Stimulated activated CD4-positive, alpha-beta T cell treated with anti-CD3 and anti-CD28 coated beads, TNF-alpha, amount 100 ng/mL, for 48 hours (primary cell): ENCODE measurements around the gene ZBTB46.
"Not testable (repeated sequence)": the region's sequence is repeated elsewhere in the genome, so short reads cannot be mapped to it uniquely, and the experiment has no call there.

Experiments used
- DNase-seq, 3 donors: peaks; one replicate each; pipeline ENCODE4 v3.0.0-alpha.2; 2020; ENCODE audit warnings: low read depth in 3 of 3

Gene ZBTB46, protein sequence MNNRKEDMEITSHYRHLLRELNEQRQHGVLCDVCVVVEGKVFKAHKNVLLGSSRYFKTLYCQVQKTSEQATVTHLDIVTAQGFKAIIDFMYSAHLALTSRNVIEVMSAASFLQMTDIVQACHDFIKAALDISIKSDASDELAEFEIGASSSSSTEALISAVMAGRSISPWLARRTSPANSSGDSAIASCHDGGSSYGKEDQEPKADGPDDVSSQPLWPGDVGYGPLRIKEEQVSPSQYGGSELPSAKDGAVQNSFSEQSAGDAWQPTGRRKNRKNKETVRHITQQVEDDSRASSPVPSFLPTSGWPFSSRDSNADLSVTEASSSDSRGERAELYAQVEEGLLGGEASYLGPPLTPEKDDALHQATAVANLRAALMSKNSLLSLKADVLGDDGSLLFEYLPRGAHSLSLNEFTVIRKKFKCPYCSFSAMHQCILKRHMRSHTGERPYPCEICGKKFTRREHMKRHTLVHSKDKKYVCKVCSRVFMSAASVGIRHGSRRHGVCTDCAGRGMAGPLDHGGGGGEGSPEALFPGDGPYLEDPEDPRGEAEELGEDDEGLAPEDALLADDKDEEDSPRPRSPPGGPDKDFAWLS

DNA sequence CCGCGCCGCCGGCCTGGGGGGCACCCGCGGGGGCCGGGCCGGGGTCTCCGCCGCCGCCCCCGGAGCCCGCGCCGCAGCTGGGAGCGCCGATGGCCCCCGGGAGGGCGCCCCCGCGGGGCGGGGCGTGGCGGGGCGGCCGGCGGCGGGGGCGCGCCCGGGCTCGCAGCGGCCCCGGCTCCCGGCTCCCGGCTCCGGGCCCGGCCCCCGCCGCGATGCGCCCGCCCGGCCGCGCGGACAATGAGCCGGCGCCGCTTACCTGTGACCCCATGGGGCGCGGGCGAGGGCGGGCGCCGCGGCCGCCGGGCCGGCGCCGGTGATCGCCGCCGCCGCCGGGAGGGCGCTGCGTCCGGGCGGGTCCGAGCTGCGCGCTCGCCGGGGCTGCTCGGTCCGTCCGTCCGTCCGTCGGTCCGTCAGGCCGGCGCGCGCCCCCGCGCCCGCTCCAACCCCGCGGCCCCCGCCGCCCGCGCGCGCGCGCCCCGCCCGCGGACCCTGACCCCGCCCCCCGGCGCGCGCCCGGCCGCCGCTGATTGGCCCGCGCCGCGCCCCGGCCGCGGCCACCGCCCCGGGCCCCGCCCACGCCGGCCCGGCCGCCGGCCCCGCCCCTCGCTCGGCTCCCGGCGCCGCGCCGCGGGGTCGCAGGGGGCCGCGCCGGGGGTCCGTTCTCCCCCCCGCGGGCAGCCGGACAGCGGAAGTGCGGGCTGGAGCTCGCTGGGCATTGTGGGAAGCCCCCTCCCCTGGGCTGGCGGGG lies at the start of gene ZBTB46:
ZBTB46 (minus strand) TSS at position 424 of the 748 bp plus-strand sequence. CDS start 40,507 bp downstream, outside the sequence.
- DNase-seq = no peak

DNA sequence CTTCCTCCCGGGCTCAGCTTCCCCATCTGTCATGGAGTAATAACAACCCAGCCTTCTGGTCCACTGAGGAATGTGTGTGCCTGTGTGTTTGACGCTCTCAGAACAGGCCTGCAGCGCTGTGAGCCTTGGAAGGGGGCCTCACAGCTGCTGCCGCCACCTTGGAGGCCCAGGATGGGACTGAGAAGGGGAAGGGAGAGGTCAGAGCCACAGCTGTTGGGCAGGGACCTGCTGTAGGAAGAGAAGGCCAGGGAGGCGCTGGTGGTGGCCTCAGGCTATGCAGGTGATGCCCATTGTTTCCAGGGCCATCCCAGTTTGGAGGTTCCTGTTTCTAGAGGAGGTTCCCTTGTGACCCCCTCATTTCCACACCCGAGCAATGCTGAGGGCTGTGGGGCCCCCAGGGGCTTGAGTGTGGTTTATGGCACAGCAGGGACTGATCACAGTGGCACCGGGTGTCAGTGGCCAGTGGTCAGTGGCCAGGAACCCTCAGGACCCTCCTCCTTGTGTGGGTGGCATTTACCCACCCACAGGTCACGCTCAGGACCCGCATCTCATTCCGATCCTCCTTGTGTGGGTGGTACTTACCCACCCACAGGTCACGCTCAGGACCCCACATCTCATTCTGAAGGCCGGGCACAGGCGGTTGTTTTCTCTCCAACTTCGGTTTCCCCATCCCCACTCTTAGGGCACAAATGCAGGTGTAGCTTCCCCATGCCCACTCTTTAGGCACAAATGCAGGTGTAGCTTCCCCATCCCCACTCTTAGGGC lies 48.0 kb upstream of the ZBTB46 start:
- no peak for DNase-seq

DNA sequence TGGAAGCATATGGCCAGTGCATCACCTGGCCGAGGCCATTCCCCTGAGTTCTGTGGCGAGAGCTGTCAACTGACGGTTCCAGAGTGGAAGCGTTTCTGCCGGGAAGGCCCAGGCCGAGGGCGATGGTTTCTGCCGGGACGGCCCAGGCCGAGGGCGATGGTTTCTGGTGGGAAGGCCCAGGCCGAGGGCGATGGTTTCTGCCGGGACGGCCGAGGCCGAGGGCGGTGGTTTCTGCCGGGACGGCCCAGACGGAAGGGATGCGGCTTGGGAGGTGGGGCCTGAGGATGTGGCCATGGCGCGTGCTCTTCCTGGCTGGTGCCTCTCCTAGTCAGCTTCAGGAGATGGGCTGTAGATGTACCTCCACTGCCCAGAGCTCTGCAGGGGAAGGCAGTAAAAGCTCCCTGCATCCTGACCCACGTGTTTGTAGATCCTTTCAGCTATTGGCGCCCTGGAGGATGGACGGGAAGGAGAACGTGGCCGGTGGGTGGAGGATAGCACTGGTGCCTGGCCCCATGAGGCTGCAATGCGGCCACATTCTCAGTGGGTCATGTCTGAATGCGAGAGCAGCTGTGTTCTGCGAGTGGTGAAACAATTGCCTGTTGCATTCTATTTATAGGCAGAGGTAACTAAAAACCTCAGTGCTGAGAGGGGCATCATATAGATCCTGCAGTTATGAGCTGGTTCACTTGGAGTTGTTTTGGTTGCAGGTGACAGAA lies 46.8 kb upstream of the ZBTB46 start:
- no peak for DNase-seq

DNA sequence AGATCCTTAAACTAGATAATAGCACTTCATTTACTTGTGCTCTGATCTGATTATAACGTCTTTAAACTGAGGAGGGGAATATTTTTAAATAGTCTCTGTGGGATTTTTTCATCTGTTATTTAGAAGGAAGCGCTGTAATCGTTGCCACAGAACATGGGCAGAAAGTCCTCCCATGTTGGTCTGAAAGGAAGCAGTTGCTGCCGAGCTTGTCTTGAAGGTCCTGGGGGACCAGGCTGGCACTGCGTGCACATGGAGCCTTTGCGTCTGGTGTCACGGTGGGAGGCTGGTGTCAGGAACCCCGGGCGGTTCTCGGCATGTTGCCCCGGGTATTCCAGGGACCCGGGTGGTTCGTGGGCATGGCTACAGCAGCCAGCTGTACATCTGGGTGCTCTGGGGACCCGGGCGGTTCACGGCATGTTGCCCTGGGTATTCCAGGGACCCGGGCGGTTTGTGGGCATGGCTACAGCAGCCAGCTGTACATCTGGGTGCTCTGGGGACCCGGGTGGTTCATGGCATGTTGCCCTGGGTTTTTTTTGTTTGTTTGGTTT lies 45.5 kb upstream of the ZBTB46 start:
- no peak for DNase-seq

DNA sequence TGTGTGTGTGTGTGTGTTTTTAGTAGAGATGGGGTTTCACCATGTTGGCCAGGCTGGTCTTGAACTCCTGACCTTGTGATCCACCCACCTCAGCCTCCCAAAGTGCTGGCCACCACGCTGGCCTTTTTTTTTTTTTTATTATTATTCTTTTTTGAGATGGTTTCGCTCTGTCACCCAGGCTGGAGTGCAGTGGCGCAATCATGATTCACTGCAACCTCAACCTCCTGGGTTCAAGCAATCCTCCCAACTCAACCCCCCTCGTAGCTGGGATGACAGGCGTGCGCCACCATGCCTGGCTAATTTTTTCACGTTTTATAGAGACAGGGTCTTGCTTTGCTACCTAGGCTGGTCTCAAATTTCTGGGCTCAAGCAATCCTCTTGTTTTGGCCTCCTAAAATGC lies 43.2 kb upstream of the ZBTB46 start:
- DNase-seq = not testable (repeated sequence)

DNA sequence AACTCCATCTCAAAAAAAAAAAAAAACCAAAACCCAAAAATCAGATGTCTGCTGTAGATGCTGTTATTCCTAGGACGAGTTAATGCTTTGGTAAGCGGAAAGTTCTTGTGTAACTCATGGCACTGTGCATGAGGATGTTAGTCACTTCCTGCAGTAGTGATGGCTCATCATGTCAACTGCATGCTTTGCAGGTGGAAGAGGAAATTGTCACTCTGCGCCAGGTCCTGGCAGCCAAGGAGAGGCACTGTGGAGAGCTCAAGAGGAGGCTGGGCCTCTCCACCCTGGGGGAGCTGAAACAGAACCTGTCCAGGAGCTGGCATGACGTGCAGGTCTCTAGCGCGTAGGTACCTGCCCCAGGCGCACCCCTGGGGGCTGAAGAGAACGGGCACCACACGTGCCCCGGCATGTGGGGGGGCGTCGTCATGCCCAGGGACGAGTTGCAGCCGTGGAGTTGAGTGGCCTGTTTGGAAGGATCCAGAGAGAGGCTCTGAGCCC lies 42.5 kb upstream of the ZBTB46 start:
- peak in 1 of 3 donors; percentile 51 for DNase-seq

DNA sequence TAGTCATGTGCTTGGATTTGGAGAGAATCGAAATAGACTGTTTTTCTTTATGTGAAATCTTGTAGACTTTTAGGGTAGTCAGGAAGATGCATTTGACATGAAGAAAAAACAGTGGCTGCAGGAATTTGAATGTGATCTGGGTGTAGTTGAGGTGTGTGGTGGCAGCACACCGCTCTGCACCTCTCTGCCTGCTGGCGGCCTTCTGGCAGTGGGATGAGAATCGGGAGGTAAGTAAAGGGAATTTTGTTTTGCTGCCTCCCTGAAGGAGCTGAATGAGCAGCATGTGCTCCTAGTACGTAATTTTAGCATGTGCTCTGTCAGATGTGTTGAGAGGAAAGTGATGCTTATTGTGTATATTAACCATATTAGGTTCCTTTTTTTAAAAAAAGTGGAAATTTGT lies 37.2 kb upstream of the ZBTB46 start:
- no peak for DNase-seq

DNA sequence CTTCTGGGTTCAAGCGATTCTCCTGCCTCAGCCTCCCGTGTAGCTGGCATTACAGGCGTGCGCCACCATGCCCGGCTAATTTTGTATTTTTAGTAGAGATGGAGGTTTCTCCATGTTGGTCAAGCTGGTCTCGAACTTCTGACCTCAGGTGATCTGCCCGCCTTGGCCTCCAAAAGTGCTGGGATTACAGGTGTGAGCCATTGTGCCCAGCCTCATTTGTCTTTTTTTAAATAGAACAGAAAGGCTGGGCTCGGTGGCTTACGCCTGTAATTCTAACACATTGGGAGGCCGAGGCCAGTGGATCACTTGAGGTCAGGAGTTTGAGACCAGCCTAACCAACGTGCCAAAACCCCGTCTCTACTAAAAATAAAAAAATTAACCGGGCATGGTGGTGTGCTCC lies 36.0 kb upstream of the ZBTB46 start:
- DNase-seq = not testable (repeated sequence)

DNA sequence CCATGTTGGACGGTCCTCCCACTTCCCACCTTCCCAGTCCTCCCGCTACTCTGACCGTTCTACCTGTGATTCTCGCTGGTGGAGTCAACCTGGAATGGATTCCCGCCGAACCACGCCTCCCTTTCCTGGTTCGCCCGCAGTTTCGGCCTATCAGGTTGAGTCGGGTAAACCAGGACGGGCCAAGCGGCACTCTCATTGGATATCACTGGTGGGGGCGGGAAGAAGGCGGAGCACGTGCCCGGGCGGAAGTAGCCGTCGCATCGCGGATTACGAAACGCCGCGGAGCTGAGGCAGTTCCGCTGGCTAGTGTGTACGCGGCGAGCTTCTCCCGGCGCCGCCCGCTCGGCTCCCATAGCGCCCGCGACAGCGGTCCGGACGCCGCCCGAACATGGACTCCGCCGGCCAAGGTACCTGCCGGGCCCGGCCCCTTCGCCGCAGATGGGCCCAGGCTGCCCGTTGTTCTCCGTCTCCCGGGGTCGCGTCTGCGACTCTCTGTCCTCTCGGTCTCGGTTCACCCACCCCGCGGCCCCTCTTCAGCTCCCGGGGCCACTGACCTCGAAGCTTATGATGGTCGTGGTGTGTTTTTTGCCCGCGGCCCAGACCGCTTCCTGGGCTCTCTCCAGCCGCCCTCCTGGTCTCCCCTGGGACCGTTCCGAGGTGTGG lies 34.0 kb upstream of the ZBTB46 start, which contains the start of gene TPD52L2:
TPD52L2 (plus strand) TSS at position 293 of the 663 bp plus-strand sequence; CDS start at position 389, 96 bp downstream.
- DNase-seq = peak; percentile 96 to 97 (median 97)

DNA sequence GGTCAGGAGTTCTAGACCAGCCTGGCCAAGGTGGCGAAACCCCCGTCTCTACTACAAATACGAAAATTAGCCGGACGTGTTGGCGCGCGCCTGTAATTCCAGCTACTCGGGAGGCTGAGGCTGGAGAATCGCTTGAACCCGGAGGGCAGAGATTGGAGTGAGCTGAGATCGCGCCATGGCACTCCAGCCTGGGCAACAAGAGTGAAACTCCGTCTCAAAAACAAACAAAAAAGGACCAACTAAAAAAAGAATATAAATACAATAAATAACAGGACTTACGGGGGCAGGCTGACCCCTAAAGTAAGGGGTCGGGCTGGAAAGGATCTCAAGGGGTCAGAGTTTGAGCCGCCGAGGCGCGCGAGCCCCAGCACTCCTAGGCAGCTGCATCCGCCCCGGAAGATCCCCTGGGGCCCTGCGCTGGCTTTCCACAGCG lies 33.5 kb upstream of the ZBTB46 start:
- no peak for DNase-seq

DNA sequence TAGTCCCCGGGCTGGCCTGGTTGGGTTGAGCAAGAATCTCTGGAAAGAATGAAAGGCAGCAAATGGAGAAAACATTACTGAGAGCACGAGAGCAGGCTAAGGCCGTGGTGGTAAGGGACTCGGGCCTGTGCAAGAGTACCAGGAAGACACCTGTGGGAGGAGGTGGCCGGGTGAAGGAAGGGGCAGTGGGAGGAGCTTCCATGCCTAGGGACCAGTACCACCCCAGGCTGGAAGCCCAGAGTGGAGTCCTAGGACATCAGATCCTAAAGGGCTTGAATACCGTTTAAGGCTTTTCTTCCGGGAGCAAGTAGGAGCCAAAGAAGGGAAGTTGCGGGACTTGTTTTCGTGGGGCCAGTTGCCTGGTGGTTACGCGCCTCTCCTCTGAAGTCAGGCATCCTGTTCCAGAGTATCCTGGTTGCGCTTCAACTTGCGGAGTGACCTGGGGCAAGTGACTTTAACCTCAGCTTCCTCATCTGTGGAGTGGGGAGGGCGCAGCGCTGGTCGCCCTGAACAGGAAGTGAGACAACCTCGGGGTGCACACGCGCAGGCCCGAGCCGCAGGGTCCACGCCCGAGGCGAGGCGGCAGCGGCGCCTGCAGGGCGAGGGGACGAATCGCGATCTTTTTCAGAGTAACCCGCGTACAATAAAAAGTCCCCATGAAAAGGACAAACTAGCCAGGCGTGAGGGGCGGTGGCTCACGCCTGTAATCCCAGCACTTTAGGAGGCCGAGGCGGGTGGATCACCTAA lies 32.9 kb upstream of the ZBTB46 start:
- DNase-seq = peak; percentile 55 to 66 (median 61)

DNA sequence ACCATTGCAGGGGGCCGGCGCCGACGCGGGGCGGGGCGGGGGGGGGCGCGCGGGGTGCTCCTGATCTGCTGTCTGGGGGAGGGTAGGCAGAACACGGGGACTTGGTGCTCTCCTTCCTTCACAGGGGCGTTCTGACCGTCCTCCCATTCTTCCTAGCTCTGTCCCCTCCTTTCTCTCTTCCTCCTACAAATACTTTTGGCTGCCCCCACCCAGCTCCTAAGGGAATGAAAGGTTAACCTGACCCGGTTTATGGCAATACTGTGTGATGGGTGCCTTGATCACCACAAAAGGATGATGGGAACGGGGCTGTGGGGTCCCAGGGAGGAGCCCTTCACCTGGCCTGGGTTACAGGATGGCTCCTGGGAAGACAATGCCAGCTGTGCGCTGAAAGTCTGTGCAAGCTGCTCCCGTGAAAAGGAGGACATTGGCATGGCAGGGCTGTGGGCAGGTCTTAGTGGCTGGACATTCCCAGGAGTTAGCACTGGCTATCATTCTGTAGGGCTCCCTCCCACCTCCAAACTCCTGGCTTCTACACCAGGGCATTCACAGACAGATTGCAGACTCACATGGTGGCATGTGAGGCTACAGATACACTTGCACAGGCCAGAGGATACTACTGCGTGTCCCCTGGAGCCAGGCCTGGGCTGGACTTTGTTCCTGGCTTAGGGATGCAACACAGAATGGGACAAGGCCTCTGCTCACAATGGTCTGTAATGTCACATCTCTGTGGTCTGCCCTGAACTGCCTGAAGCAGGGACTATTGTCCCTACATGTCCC lies 32.1 kb upstream of the ZBTB46 start:
- no peak for DNase-seq

DNA sequence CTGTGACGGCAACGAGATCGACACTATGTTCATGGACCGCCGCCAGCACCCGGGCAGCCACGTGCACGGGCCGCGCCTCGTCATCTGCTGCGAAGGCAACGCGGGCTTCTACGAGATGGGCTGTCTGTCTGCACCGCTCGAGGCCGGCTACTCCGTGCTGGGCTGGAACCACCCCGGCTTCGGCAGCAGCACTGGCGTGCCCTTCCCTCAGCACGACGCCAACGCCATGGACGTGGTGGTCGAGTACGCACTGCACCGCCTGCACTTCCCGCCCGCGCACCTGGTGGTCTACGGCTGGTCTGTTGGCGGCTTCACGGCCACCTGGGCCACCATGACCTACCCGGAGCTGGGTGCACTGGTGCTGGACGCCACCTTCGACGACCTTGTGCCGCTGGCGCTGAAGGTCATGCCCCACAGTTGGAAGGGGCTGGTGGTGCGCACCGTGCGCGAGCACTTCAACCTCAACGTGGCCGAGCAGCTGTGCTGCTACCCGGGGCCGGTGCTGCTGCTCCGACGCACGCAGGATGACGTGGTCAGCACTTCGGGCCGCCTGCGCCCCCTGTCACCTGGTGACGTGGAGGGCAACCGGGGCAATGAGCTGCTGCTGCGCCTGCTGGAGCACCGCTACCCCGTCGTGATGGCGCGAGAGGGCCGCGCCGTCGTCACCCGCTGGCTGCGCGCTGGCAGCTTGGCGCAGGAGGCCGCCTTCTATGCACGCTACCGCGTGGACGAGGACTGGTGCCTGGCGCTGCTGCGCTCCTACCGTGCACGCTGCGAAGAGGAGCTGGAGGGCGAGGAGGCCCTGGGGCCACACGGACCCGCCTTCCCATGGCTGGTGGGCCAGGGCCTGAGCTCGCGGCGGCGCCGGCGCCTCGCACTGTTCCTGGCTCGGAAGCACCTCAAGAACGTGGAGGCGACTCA lies 31.2 kb upstream of the ZBTB46 start:
- DNase-seq = no peak

DNA sequence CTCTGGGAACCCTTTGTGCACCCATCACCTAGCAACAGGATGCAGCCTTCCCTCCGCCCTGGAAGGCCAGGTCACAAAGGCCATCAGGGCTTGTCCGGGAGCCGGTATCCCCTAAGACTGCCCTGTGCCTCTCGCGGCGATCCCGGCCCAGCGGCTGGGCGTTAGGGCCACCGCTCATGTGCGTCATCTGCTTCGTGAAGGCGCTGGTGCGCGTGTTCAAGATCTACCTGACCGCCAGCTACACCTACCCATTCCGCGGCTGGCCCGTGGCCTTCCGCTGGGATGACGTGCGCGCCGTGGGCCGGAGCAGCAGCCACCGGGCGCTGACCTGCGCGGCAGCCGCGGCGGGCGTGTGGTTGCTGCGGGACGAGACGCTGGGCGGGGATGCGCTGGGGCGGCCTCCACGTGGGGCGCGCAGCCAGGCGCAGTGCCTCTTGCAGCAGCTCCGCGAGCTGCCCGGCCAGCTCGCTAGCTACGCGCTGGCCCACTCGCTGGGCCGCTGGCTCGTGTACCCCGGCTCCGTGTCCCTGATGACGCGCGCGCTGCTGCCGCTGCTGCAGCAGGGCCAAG lies 30.4 kb upstream of the ZBTB46 start, which contains the start of gene ABHD16B:
ABHD16B (plus strand) TSS at position 134 of the 570 bp plus-strand sequence; CDS start at position 177, 43 bp downstream.
- no peak for DNase-seq

DNA sequence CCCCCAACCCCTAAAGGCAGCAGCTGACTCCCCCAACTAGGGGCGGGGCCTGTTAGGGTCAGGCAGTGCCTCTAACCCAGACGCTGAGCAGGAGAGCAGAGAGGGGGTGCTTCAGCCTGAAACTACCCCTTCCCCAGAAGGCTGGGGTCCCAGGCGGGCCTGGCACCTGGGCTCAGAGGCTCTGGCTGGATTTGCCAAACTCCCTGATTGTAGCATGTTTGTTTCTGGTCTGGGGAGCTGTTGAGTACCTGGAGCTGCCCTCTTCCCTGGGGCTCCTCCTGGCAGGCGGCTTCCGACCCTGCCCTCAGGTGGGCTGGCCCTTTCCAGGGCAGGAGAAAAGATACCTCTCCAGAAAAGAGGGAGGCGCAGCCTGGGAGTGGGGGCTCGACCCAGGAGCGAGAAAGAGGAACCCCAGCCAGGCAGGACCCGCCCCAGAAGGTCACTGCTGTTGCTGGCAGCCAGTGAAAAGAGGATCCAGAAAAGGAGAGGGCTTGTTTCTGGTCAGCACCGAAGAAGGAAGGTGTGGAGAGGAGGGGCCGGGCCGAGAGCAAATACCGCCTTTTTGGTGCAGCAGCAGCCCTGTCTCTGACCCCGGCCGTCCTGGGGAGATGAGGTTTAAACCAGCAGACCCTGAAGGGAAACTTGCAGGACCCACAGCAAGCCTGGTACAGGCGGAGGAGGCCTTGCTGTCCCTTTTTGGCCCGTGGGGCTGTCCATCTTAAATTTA lies 29.4 kb upstream of the ZBTB46 start:
- no peak for DNase-seq

DNA sequence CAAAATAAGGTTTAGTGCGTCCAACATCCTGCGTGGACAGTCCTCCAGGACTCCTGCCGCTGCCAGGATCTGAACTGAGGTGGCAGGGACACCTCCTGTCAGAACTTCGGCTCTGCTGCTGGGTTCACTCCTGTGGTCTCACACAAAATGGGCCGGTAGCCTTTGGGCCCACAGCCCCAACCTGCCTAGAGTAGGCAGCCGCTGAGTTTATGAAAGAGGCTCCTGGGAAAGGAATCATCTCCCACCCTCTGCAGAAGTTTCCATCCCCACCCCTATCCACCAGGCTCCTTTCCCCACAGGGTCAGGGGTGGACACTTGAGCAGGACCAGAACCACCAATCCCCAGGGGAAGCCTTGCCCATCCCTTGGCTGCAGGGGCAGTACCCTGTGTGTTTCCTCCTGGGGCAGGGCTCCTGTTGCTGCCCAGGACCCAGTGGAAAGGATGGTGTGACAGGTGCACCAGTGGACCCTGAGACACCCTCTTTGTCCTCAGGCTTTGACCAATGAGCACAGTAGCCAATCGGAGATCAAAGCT lies 28.2 kb upstream of the ZBTB46 start:
- DNase-seq = no peak
